ENCODE results near the gene C14orf93. TPM values are rescaled to one million over a fixed set of nuclear protein-coding genes. Genes with fewer than 3 reads are reported as not detected.

Gene C14orf93
- total RNA-seq, 1 experiment from 2014 or later = 8.2 TPM

DNA sequence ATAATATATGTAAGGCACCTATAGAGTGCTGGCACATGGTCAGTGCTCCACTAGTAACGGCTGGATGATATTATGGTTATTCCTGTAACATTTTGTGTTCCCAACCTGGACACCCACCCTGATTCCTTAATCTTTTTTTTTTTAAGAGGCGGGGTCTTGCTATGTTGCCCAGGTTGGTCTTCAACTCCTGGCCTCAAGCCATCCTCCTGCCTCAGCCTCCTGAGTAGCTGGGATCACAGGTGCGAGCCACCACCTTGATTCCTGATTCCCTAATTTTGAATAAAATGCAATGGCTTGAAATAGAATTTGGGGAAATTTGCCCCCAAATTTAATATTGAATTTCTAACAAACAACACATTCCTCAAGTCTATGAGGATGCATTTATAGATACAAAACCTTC is 7.4 kb downstream of the C14orf93 start:
- Histone ChIP-seq H3K14ac (ENCODE audit: insufficient read depth, low read length) (no peak overlapping the region), H3K9ac (ENCODE audit: extremely low read depth, insufficient read length, low read length) (no peak overlapping the region), H2BK20ac (ENCODE audit: low read depth, low read length, poor library complexity, severe bottlenecking) (no peak overlapping the region), H3K79me2 (ENCODE audit: insufficient read depth, low read length) (no peaks in the 10 kb centered on the region), H3K23me2 (ENCODE audit: insufficient read length, low read depth, low read length, poor library complexity, severe bottlenecking) (no peaks in the 10 kb centered on the region), H2BK5ac (ENCODE audit: insufficient read length, low read length) (no peak overlapping the region), H4K20me1 (ENCODE audit: control insufficient read depth, insufficient read depth, insufficient read length) (no peaks in the 10 kb centered on the region), H3K27ac (ENCODE audit: insufficient read length, low read depth, low read length) (no peak overlapping the region), H2BK15ac (ENCODE audit: low read depth, low read length) (no peak overlapping the region), H3K4me2 (ENCODE audit: insufficient read depth, insufficient read length, low read length) (no peak overlapping the region), H3T11ph (ENCODE audit: low read length) (no peak overlapping the region), H2BK120ac (ENCODE audit: low read depth, low read length, poor library complexity, severe bottlenecking) (no peak overlapping the region), H3K79me1 (ENCODE audit: insufficient read depth, low read depth, low read length, poor library complexity, severe bottlenecking) (no peaks in the 10 kb centered on the region), H4K8ac (replicated peaks; ENCODE audit: insufficient read length, low read depth, low read length) (no peak overlapping the region), H4K5ac (ENCODE audit: insufficient read length, low read depth, low read length) (no peak overlapping the region), H2BK12ac (ENCODE audit: insufficient read length, low read depth, low read length) (no peak overlapping the region), H4K91ac (ENCODE audit: insufficient read length, low read depth, low read length) (no peak overlapping the region), H2AFZ (ENCODE audit: low read length) (no peak overlapping the region), H3K18ac (ENCODE audit: insufficient read length, low read depth, low read length) (no peak overlapping the region), H3K4ac (ENCODE audit: low read depth, low read length) (no peak overlapping the region), H3K23ac (ENCODE audit: insufficient read length, low read depth, low read length) (no peak overlapping the region), H3K27me3 (ENCODE audit: insufficient read depth, low read length) (no peaks in the 10 kb centered on the region), H3K56ac (ENCODE audit: insufficient read length, low read depth, low read length) (no peak overlapping the region), H3K4me1 (ENCODE audit: insufficient read depth, low read length) (peaks cover 4% of the 10 kb centered on the region; the same call in 1 of the 2 replicates), H3K9me3 (ENCODE audit: control insufficient read depth, low read depth, low read length) (no peaks in the 10 kb centered on the region), H2AK5ac (ENCODE audit: insufficient read length, low read length) (no peak overlapping the region)
- Mint-ChIP-seq H3K4me1 (peaks cover 16 to 20% of the 10 kb centered on the region in 2 experiments), H3K27ac (no peak overlapping the region), H3K36me3 (ENCODE audit: insufficient read depth in 1 of 3, low read depth in 3 of 3) (no peaks in the 10 kb centered on the region), H3K9me3 (no peaks in the 10 kb centered on the region; a peak in 1 of 5 replicates), H3K27me3 (ENCODE audit: low read depth) (no peaks in the 10 kb centered on the region), H3K4me3 (no peak overlapping the region)
- WGBS (ENCODE audit: extremely low coverage, insufficient read length, low lambda C conversion rate) = no CpG with 5 or more reads among the region's 3 CpGs
- DNase-seq = no peak
- TF ChIP-seq, protein P1, sequence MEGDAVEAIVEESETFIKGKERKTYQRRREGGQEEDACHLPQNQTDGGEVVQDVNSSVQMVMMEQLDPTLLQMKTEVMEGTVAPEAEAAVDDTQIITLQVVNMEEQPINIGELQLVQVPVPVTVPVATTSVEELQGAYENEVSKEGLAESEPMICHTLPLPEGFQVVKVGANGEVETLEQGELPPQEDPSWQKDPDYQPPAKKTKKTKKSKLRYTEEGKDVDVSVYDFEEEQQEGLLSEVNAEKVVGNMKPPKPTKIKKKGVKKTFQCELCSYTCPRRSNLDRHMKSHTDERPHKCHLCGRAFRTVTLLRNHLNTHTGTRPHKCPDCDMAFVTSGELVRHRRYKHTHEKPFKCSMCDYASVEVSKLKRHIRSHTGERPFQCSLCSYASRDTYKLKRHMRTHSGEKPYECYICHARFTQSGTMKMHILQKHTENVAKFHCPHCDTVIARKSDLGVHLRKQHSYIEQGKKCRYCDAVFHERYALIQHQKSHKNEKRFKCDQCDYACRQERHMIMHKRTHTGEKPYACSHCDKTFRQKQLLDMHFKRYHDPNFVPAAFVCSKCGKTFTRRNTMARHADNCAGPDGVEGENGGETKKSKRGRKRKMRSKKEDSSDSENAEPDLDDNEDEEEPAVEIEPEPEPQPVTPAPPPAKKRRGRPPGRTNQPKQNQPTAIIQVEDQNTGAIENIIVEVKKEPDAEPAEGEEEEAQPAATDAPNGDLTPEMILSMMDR (conservative IDR thresholded peaks at IDR 0.05) = no peak

Measured in H9 (cell line).